Activated CD4-positive, alpha-beta memory T cell treated with anti-CD3 and anti-CD28 coated beads for 36 hours (primary cell): ENCODE results near the gene RRAD. TPM values are rescaled to one million over a fixed set of nuclear protein-coding genes. Genes with fewer than 3 reads are reported as not detected.
"Not testable (repeated sequence)": the region's sequence is repeated elsewhere in the genome, so short reads cannot be mapped to it uniquely, and the experiment has no call there.

Experiments
- CTCF ChIA-PET: fragments of 350-600 bp; sonication (Branson Sonifier 250); formaldehyde crosslinking; loops from one replicate; lab custom pipeline; 2021; ENCODE audit warnings: antibody characterized with exemption, inconsistent platforms; lab: Charles Lee
- POLR2A ChIA-PET: fragments of 350-600 bp; sonication (Branson Sonifier 250); formaldehyde crosslinking; loops from one replicate; lab custom pipeline; 2021; ENCODE audit warnings: antibody characterized with exemption; lab: Charles Lee
- DNase-seq: peaks from one replicate; pipeline ENCODE4 v3.0.0-alpha.2; 2020
- H3K27ac Mint-ChIP-seq: one replicate; pipeline ENCODE4 v1.8.0; 2021; ENCODE audit warnings: mixed read lengths
- H3K27me3 Mint-ChIP-seq: one replicate; pipeline ENCODE4 v1.8.0; 2021; ENCODE audit warnings: mixed read lengths
- H3K36me3 Mint-ChIP-seq: one replicate; pipeline ENCODE4 v1.8.0; 2021; ENCODE audit warnings: mixed read lengths
- H3K4me1 Mint-ChIP-seq: one replicate; pipeline ENCODE4 v1.8.0; 2021; ENCODE audit warnings: low read depth, mixed read lengths
- H3K4me3 Mint-ChIP-seq: one replicate; pipeline ENCODE4 v1.8.0; 2021; ENCODE audit warnings: mild to moderate bottlenecking, mixed read lengths
- H3K9me3 Mint-ChIP-seq: one replicate; pipeline ENCODE4 v1.8.0; 2021; ENCODE audit warnings: mixed read lengths
- intact Hi-C: fragments of 100-400 bp; cut with micrococcal nuclease; formaldehyde crosslinking; loops from one replicate; pipeline ENCODE4 v1.15.1; 2023
- total RNA-seq, 2 experiments: library from RNA; stranded (reverse); gene quantifications; one replicate each; pipeline ENCODE4 v1.2.3, GENCODE V29; 2021

RRAD gene, protein sequence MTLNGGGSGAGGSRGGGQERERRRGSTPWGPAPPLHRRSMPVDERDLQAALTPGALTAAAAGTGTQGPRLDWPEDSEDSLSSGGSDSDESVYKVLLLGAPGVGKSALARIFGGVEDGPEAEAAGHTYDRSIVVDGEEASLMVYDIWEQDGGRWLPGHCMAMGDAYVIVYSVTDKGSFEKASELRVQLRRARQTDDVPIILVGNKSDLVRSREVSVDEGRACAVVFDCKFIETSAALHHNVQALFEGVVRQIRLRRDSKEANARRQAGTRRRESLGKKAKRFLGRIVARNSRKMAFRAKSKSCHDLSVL
- under 1 TPM; 0.48 to 0.65 TPM for total RNA-seq

DNA sequence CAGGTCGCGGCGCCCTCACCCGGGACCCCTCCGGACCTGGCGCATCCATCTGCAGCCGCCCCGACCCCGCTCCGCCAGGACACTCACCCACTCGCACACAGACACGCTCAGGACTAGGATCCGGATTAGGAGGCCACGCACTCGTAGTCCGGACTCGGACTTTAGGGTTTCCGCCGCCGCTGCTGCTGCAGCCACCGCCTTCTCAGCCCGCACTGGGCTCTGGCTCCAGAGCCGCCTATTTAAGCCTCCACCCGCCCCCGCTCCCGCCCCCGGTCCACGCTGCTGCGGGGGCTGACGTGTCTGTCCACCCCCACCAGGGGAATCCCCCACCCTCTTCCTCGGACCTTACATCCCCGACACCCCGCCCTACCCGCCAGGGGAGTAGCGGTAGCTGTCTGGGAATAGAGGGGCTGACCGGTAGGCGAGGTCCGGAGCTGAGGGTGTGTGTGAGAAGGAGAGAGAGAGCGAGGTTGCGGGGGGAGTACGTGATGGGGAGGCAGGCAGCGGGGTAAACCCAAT lies at the start of gene RRAD:
Gene RRAD (minus strand): TSS at position 214 of the 519 bp plus-strand sequence. CDS start 356 bp downstream, outside the sequence.
- Mint-ChIP-seq H3K4me3 (peak within 1 kb of the TSS; percentile 41), H3K27me3 (peaks cover 27% of the 10 kb centered on the region), H3K36me3 (peaks cover 3% of the 10 kb centered on the region), H3K4me1 (peaks cover 11% of the 10 kb centered on the region), H3K27ac (no peak within 1 kb of the TSS), H3K9me3 (no peaks in the 10 kb centered on the region)
- DNase-seq = peak; percentile 18
- intact Hi-C loops = loop anchor here (5.0 kb wide), 1 partner anchor 93 kb away; the partner anchor contains the start of gene NAE1
- CTCF ChIA-PET = interaction anchor here (0.8 to 4.0 kb wide), 3 partner anchors 30 to 1344 kb away, joined by 3 to 33 read pairs (median 5); no protein-coding TSS in a partner anchor
- POLR2A ChIA-PET = no interaction called here

DNA sequence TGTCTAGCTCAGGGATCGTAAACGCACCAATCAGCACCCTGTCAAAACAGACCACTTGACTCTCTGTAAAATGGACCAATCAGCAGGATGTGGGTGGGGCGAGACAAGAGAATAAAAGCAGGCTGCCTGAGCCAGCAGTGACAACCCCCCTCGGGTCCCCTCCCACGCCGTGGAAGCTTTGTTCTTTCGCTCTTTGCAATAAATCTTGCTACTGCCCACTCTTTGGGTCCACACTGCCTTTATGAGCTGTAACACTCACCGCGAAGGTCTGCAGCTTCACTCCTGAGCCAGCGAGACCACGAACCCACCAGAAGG lies 49.6 kb upstream of the RRAD start:
- CTCF ChIA-PET = interaction anchor here (0.8 to 3.7 kb wide), 11 partner anchors 9 to 223 kb away, joined by 3 to 25 read pairs (median 8); partner anchors contain the start of gene CES3
- Mint-ChIP-seq H3K4me3 (peak overlapping the region; percentile 72), H3K27ac (peak overlapping the region; percentile 70), H3K4me1 (peaks cover 35% of the 10 kb centered on the region)
- H3K27me3 Mint-ChIP-seq, H3K9me3 Mint-ChIP-seq, H3K36me3 Mint-ChIP-seq, intact Hi-C loops: not testable (repeated sequence)
- POLR2A ChIA-PET = interaction anchor here (1.2 to 1.6 kb wide), 3 partner anchors 25 to 53 kb away, joined by 3 to 5 read pairs (median 3); no protein-coding TSS in a partner anchor
- DNase-seq = peak; percentile 84

DNA sequence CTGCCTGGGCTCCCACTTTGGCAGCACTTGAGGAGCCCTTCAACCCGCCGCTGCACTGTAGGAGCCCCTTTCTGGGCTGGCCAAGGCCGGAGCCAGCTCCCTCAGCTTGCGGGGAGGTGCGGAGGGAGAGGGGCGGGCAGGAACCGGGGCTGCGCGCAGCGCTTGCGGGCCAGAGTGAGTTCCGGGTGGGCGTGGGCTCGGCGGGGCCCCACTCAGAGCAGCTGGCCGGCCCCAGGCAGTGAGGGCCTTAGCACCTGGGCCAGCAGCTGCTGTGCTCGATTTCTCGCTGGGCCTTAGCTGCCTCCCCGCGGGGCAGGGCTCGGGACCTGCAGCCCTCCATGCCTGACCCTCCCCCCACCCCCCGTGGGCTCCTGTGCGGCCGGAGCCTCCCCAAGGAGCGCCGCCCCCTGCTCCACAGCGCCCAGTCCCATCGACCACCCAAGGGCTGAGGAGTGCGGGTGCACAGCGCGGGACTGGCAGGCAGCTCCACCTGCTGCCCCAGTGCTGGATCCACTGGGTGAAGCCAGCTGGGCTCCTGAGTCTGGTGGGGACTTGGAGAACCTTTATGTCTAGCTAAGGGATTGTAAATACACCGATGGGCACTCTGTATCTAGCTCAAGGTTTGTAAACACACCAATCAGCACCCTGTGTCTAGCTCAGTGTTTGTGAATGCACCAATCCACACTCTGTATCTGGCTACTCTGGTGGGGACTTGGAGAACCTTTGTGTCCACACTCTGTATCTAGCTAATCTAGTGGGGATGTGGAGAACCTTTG lies 49.0 kb upstream of the RRAD start:
- H3K27me3 Mint-ChIP-seq, H3K36me3 Mint-ChIP-seq, intact Hi-C loops, H3K9me3 Mint-ChIP-seq, DNase-seq: not testable (repeated sequence)
- peak overlapping the region; percentile 72 for H3K4me3 Mint-ChIP-seq
- H3K27ac Mint-ChIP-seq = peak overlapping the region; percentile 70
- H3K4me1 Mint-ChIP-seq = peaks cover 35% of the 10 kb centered on the region
- CTCF ChIA-PET = interaction anchor here (0.6 to 2.7 kb wide), 8 partner anchors 12 to 183 kb away, joined by 3 to 25 read pairs (median 8); partner anchors contain the start of gene CES3
- POLR2A ChIA-PET = interaction anchor here (1.2 to 1.6 kb wide), 3 partner anchors 26 to 54 kb away, joined by 3 to 5 read pairs (median 3); no protein-coding TSS in a partner anchor

DNA sequence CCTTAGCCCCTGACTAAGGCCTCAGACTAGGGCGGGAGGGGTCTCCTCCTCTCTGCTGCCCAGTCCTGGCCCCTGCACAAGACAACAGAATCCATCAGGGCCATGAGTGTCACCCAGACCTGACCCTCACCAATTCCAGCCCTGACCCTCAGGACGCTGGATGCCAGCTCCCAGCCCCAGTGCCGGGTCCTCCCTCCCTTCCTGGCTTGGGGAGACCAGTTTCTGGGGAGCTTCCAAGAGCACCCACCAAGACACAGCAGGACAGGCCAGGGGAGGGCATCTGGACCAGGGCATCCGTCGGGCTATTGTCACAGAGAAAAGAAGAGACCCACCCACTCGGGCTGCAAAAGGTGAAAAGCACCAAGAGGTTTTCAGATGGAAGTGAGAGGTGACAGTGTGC lies 48.4 kb upstream of the RRAD start:
- DNase-seq = no peak
- Mint-ChIP-seq H3K9me3 (no peaks in the 10 kb centered on the region), H3K36me3 (no peaks in the 10 kb centered on the region), H3K27me3 (no peaks in the 10 kb centered on the region), H3K4me3 (no peak overlapping the region), H3K27ac (no peak overlapping the region), H3K4me1 (peaks cover 30% of the 10 kb centered on the region)
- ChIA-PET POLR2A (no interaction called here), CTCF (interaction anchor here (0.8 to 1.2 kb wide), 3 partner anchors 13 to 182 kb away, joined by 4 to 5 read pairs (median 5); partner anchors contain the start of gene CES3)
- intact Hi-C loops = no loop called here

DNA sequence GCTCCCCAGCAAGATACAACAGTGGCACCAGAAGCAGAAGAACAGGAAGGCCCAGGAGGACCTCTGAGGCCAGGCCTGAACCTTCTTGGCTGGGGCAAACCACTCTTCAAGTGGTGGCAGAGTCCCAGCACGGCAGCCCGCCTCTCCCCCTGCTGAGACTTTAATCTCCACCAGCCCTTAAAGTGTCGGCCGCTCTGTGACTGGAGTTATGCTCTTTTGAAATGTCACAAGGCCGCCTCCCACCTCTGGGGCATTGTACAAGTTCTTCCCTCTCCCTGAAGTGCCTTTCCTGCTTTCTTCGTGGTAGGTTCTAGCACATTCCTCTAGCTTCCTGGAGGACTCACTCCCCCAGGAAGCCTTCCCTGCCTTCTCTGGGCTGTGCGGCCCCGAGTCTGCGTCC lies 47.6 kb upstream of the RRAD start:
- Mint-ChIP-seq H3K27me3 (no peaks in the 10 kb centered on the region), H3K27ac (no peak overlapping the region)
- POLR2A ChIA-PET = interaction anchor here (1.1 kb wide), 1 partner anchor 41 kb away, joined by 3 read pairs; no protein-coding TSS in a partner anchor

DNA sequence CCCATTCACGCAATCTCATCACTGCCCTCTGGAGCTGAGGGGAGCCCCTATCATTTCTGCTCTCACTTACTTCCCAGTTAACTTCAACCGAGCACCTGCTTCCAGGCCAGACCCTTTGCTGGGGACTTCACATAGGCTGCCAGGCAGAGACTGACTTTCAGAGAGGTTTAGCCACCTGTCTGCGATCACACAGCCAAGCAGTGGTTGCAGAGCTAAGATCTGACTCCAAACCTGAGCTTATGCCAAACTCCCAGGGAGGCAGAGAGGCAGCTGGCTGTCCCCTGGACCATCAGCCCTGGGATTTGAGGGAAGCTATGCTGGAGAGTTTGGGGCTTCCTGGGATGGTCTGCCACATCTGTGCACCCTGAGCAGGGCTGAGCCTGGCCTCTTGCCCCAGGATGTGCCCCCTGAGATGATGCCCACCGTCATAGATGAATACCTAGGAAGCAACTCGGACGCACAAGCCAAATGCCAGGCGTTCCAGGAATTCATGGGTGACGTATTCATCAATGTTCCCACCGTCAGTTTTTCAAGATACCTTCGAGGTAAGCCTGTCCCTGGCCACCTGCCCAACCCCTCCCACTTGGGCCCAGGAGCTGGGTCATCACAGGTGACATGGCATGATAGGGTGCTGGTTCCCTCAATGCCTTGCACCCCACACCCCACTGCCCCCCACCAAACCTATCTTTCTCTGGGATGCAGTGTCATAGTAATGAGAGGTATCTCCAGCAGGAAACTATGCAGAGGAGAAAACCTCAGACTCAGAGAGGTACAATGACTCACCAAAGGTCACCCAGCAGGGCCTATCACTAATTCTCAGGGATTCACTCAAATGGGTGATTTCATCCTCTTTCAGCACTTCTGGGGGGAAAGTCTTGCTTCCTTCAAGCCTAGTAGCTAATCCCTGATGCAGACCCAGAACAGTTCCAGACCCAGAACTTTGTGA lies 45.7 kb upstream of the RRAD start:
- CTCF ChIA-PET = interaction anchor here (1.9 to 2.6 kb wide), 3 partner anchors 10 to 214 kb away, joined by 4 to 18 read pairs (median 16); partner anchors contain the start of gene CES3
- Mint-ChIP-seq H3K4me1 (peaks cover 16% of the 10 kb centered on the region), H3K27ac (no peak overlapping the region), H3K4me3 (no peak overlapping the region), H3K27me3 (no peaks in the 10 kb centered on the region), H3K36me3 (no peaks in the 10 kb centered on the region), H3K9me3 (no peaks in the 10 kb centered on the region)
- no peak for DNase-seq
- POLR2A ChIA-PET = no interaction called here
- intact Hi-C loops = no loop called here

More for the DNA sequence above, 47.6 kb upstream of the RRAD start:
- CTCF ChIA-PET = interaction anchor here (0.8 to 2.6 kb wide), 4 partner anchors 12 to 212 kb away, joined by 4 to 16 read pairs (median 5); partner anchors contain the start of gene CES3
- intact Hi-C loops = no loop called here
- no peaks in the 10 kb centered on the region for H3K36me3 Mint-ChIP-seq
- H3K4me3 Mint-ChIP-seq = no peak overlapping the region
- no peak for DNase-seq
- peaks cover 23% of the 10 kb centered on the region for H3K4me1 Mint-ChIP-seq
- H3K9me3 Mint-ChIP-seq = no peaks in the 10 kb centered on the region

DNA sequence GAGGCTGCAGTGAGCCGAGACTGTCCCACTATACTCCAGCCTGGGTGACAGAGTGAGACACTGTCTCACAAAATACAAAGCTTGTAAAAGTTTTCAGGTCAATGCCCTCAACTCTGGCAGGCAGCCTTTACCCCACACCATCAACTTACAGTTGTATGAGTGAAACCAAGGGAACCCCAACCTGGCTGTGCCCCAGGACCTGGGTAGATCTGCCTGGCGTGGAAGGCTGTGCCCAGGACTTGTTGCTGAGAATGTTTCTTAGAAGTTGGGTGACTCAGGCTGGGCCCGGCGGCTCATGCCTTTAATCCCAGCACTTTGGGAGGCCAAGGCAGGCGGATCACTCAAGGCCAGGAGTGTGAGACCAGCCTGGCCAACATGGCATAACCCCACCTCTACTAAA lies 43.5 kb upstream of the RRAD start:
- peaks cover 2% of the 10 kb centered on the region for H3K4me1 Mint-ChIP-seq
- CTCF ChIA-PET = interaction anchor here (1.2 kb wide), 1 partner anchor 8 kb away, joined by 5 read pairs; the partner anchor contains the start of gene CES3
- intact Hi-C loops = no loop called here
- DNase-seq = no peak
- H3K27ac Mint-ChIP-seq = no peak overlapping the region
- H3K27me3 Mint-ChIP-seq = no peaks in the 10 kb centered on the region
- POLR2A ChIA-PET = no interaction called here
- no peaks in the 10 kb centered on the region for H3K36me3 Mint-ChIP-seq
- no peak overlapping the region for H3K4me3 Mint-ChIP-seq
- no peaks in the 10 kb centered on the region for H3K9me3 Mint-ChIP-seq

DNA sequence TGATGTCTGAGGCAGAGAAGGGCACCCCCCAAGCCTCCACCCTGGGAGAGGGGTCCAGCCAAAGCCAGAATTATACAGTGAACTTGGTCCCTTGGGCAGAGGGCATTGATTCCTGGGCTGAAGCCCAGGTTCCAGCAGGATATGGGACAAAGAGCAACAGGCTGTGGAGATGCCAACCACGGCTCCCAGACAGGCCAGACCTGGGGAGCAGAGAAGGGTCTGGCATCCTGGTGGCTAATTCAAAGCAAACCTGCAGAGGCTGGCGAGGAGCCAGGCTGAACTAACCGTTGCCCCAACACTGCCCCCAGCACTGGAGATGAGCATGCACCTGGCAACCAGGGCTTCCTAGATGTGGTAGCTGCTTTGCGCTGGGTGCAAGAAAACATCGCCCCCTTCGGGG lies 38.7 kb upstream of the RRAD start:
- DNase-seq = no peak
- POLR2A ChIA-PET = no interaction called here
- intact Hi-C loops = no loop called here
- Mint-ChIP-seq H3K9me3 (no peaks in the 10 kb centered on the region), H3K27ac (no peak overlapping the region), H3K36me3 (no peaks in the 10 kb centered on the region), H3K4me3 (no peak overlapping the region), H3K4me1 (peaks cover 10% of the 10 kb centered on the region), H3K27me3 (no peaks in the 10 kb centered on the region)
- CTCF ChIA-PET = interaction anchor here (1.3 to 3.3 kb wide), 2 partner anchors 11 to 191 kb away, joined by 6 to 9 read pairs; no protein-coding TSS in a partner anchor

DNA sequence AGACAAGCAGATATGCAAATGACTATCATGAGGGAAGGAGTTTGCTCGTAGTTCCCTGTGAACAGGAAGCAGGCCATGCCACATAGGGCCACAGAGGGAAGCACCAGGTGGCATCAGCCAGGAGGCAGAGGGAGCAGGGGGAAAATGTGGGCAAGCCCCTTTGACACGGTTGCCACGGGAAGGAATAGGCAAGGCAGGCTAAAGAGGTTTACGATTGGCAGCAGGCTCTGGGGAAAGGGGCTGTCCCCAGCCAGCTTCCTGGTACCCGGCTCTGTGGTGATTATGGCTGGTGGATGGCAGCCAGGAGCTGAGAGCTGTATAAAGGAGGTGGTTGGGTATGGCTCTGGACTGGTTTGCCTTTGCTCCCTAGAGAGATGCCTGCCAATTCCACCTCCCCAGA lies 36.6 kb upstream of the RRAD start:
- Mint-ChIP-seq H3K36me3 (no peaks in the 10 kb centered on the region), H3K27me3 (no peaks in the 10 kb centered on the region), H3K4me1 (peaks cover 18% of the 10 kb centered on the region), H3K4me3 (no peak overlapping the region), H3K27ac (no peak overlapping the region), H3K9me3 (no peaks in the 10 kb centered on the region)
- intact Hi-C loops = no loop called here
- peak; percentile 46 for DNase-seq
- POLR2A ChIA-PET = no interaction called here
- CTCF ChIA-PET = interaction anchor here (0.7 to 3.8 kb wide), 13 partner anchors 9 to 228 kb away, joined by 3 to 18 read pairs (median 5); partner anchors contain the start of genes B3GNT9, EXOC3L1, FBXL8 and TRADD

DNA sequence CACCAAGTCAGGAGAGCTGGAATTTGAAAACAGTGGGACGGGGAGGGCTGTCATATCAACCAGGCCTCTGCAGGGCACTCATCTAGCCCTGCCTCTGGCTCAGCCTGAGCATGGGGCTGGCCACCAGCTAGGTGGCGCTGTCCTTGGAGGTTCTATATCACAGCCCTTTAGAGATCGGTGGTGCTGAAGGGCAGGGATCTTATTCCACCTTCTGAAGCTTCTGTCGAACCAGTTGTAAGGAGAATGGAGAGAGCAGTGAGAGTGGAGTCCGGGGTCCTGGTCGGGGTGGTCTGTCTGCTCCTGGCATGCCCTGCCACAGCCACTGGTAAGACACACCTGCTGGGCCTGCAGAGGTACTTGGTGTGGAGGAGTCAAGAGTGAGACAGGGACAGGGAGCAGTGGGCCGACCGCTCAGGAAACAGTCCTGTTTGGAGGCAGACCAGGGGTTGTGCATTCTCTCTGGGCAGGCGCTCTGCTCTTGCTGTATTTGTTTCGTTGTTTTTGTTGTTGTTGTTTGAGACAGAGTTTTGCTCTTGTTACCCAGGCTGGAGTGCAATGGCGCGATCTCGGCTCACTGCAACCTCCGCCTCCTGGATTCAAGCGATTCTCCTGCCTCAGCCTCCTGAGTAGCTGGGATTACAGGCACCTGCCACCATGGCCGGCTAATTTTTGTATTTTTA lies 35.9 kb upstream of the RRAD start, which contains the start of gene CES3:
Gene CES3 (plus strand): TSS at position 202 of the 680 bp plus-strand sequence. CDS start 42 bp downstream, at position 244.
- peaks cover 18% of the 10 kb centered on the region for H3K4me1 Mint-ChIP-seq
- no peak within 1 kb of the TSS for H3K27ac Mint-ChIP-seq
- no peaks in the 10 kb centered on the region for H3K36me3 Mint-ChIP-seq
- intact Hi-C loops = no loop called here
- ChIA-PET POLR2A (no interaction called here), CTCF (interaction anchor here (0.7 to 5.8 kb wide), 32 partner anchors 8 to 487 kb away, joined by 3 to 50 read pairs (median 5); partner anchors contain the start of genes B3GNT9, FBXL8 and TRADD)
- peak; percentile 83 for DNase-seq
- H3K4me3 Mint-ChIP-seq = peak within 1 kb of the TSS; percentile 42
- H3K9me3 Mint-ChIP-seq = no peaks in the 10 kb centered on the region
- no peaks in the 10 kb centered on the region for H3K27me3 Mint-ChIP-seq
